Brain microvascular endothelial cell (primary cell): Measurements from ENCODE around the gene ACTL8.
A peak's percentile ranks its signal among the peaks of the same experiment; 100 is the strongest.

Experiments
- DNase-seq: peaks from one replicate; pipeline ENCODE4 v3.0.0-alpha.2; 2020
- H3K27ac ChIP-seq: fragments of 250-450 bp; sonication (Bioruptor Pico); 2 replicates; pipeline ENCODE4 v1.5.1; 2020; ENCODE audit warnings: mild to moderate bottlenecking, moderate library complexity
- H3K27me3 ChIP-seq: fragments of 250-450 bp; sonication (Bioruptor Pico); replicated peaks from 2 replicates; pipeline ENCODE4 v1.5.1; 2020; ENCODE audit warnings: mild to moderate bottlenecking
- H3K36me3 ChIP-seq: fragments of 250-450 bp; sonication (Bioruptor Pico); replicated peaks from 2 replicates; pipeline ENCODE4 v1.5.1; 2020; ENCODE audit warnings: mild to moderate bottlenecking
- H3K4me3 ChIP-seq: 2 replicates; pipeline ENCODE4 v1.5.1; 2011; ENCODE audit warnings: low read depth, mild to moderate bottlenecking, control low read depth, low read length, moderate library complexity
- in situ Hi-C: cut with HindIII; loops from 2 replicates; pipeline ENCODE4 v1.10.0; 2017; ENCODE audit warnings: low sequenced_read_pairs, low pct_ligation_motif_present
- TF ChIP-seq, protein P1 (sequence below): IDR thresholded peaks from 2 replicates; pipeline ENCODE4 v1.5.1; 2011; ENCODE audit warnings: low read depth, mild to moderate bottlenecking, moderate library complexity, low read length, control low read depth, inconsistent platforms; ENCODE audit errors: missing control alignments

Gene ACTL8

DNA sequence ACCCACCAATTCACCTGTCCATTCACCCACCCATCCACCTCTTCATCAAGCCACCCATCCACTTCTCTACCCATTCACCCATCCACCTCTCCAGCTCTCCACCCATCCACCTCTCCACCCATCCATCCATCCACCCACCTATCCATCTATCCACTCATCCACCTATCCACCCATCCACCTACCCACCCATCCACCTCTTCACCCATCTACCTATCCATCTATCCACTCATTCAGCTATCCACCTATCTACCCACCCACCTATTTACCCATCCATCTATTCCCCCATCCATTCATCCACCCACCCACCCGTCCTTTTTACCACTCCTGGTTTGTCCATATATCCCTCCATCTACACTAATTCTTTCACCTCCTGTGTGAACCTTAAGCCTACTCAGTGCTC is 105.7 kb downstream of the ACTL8 start:
- DNase-seq, result no peak
- Histone ChIP-seq H3K27me3 (no peaks in the 10 kb centered on the region), H3K36me3 (no peaks in the 10 kb centered on the region), H3K4me3 (no peak overlapping the region), H3K27ac (no peak overlapping the region)
- TF ChIP-seq, protein P1, sequence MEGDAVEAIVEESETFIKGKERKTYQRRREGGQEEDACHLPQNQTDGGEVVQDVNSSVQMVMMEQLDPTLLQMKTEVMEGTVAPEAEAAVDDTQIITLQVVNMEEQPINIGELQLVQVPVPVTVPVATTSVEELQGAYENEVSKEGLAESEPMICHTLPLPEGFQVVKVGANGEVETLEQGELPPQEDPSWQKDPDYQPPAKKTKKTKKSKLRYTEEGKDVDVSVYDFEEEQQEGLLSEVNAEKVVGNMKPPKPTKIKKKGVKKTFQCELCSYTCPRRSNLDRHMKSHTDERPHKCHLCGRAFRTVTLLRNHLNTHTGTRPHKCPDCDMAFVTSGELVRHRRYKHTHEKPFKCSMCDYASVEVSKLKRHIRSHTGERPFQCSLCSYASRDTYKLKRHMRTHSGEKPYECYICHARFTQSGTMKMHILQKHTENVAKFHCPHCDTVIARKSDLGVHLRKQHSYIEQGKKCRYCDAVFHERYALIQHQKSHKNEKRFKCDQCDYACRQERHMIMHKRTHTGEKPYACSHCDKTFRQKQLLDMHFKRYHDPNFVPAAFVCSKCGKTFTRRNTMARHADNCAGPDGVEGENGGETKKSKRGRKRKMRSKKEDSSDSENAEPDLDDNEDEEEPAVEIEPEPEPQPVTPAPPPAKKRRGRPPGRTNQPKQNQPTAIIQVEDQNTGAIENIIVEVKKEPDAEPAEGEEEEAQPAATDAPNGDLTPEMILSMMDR, result no peak
- in situ Hi-C loops, result no loop called here

GRCh38 chr1:17861685-17862084 is 106.6 kb downstream of the ACTL8 start:
- Histone ChIP-seq H3K4me3 (no peak overlapping the region), H3K27ac (no peak overlapping the region), H3K36me3 (no peaks in the 10 kb centered on the region), H3K27me3 (no peaks in the 10 kb centered on the region)
- DNase-seq, result peak; percentile 57
- TF ChIP-seq, protein P1, result no peak
- in situ Hi-C loops, result no loop called here

DNA sequence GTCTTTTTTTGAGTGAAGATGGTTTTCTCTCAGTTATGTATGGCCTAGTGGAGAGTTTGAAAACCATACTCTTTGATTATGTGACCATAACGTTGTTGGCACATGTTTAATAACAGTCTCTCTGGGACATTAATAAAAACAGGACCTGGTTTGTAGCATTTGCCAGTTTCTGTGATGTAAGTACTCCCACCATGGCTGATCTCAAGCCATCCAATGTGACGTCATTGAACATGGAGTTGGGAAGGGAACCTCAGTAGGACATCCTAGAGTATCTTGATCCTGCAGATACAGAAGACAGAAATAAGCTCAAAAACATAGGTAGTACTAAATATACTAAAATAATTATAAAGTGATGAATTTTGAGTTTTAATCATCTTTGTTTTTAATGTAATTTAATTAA is 107.0 kb downstream of the ACTL8 start:
- no peak overlapping the region for H3K27ac ChIP-seq
- H3K36me3 ChIP-seq, result no peaks in the 10 kb centered on the region
- TF ChIP-seq, protein P1, result no peak
- H3K4me3 ChIP-seq, result no peak overlapping the region
- no peaks in the 10 kb centered on the region for H3K27me3 ChIP-seq
- in situ Hi-C loops, result no loop called here
- DNase-seq, result no peak

GRCh38 chr1:17865912-17866739 is 111.0 kb downstream of the ACTL8 start:
- no peaks in the 10 kb centered on the region for H3K27me3 ChIP-seq
- in situ Hi-C loops, result no loop called here
- H3K36me3 ChIP-seq, result no peaks in the 10 kb centered on the region
- peak overlapping the region; percentile 73 for H3K27ac ChIP-seq
- peak; percentile 91 for DNase-seq
- TF ChIP-seq, protein P1, result no peak
- H3K4me3 ChIP-seq, result no peak overlapping the region

GRCh38 chr1:17866740-17867029 is 111.6 kb downstream of the ACTL8 start:
- no peak overlapping the region for H3K27ac ChIP-seq
- H3K36me3 ChIP-seq, result no peaks in the 10 kb centered on the region
- in situ Hi-C loops, result no loop called here
- TF ChIP-seq, protein P1, result no peak
- no peak overlapping the region for H3K4me3 ChIP-seq
- no peak for DNase-seq
- no peaks in the 10 kb centered on the region for H3K27me3 ChIP-seq

- Histone ChIP-seq H3K27me3 (no peaks in the 10 kb centered on the region), H3K36me3 (no peaks in the 10 kb centered on the region), H3K27ac (no peak overlapping the region), H3K4me3 (no peak overlapping the region)
- no peak for DNase-seq
- TF ChIP-seq, protein P1, result no peak
- in situ Hi-C loops, result no loop called here
These were observed 112.3 kb downstream of the ACTL8 start for GRCh38 chr1:17867470-17867869.
